Ascending aorta (tissue), 2 donors: ENCODE results near the gene ASB3. TPM values are rescaled to one million over a fixed set of nuclear protein-coding genes. Genes with fewer than 3 reads are reported as not detected.

ENCODE experiments used
- DNase-seq, 2 donors: peaks; one replicate each; pipeline ENCODE4 v3.0.0-alpha.2; 2019; ENCODE audit warnings: low spot score in 2 of 2
- H3K27ac ChIP-seq, 2 donors: fragments of 200-600 bp; sonication (generic); one replicate each; pipeline ENCODE4 v1.5.1; 2016 to 2017; ENCODE audit warnings: mild to moderate bottlenecking in 1 of 2
- H3K27me3 ChIP-seq: fragments of 200-600 bp; sonication (generic); one replicate; pipeline ENCODE4 v1.5.1; 2017
- H3K36me3 ChIP-seq, 2 donors: fragments of 200-600 bp; sonication (generic); one replicate each; pipeline ENCODE4 v1.5.1; 2016
- H3K4me1 ChIP-seq, 2 donors: fragments of 200-600 bp; sonication (generic); one replicate each; pipeline ENCODE4 v1.5.1; 2016 to 2017; ENCODE audit warnings: mild to moderate bottlenecking in 1 of 2
- H3K4me3 ChIP-seq, 2 donors: fragments of 200-600 bp; sonication (generic); one replicate each; pipeline ENCODE4 v1.5.1; 2016 to 2017; ENCODE audit warnings: mild to moderate bottlenecking in 1 of 2
- H3K9me3 ChIP-seq, 2 donors: fragments of 200-600 bp; sonication (generic); one replicate each; pipeline ENCODE4 v1.5.1; 2016
- CTCF ChIP-seq, 3 experiments: fragments of 200-600 bp in 2 of 3; fragments of 450-650 bp in 1 of 3; sonication (generic) in 2 of 3; IDR thresholded peaks; one replicate each; pipeline ENCODE4 v1.5.1; 2016 to 2019; ENCODE audit warnings: antibody characterized with exemption in 3 of 3, mild to moderate bottlenecking in 1 of 3, moderate library complexity in 1 of 3
- intact Hi-C: fragments of 100-400 bp; cut with DNase I; formaldehyde crosslinking; loops from one replicate; pipeline ENCODE4 v1.15.1; 2023
- total RNA-seq: library from RNA; depleted of rRNA; stranded (reverse); fragments of >200 nt; gene quantifications from one replicate; pipeline ENCODE4 v1.1.0, GENCODE V29; 2016

Gene ASB3
- total RNA-seq, 1 donor from 2014 or later = 3.4 TPM

GRCh38 chr2:53646788-53647187 lies 140.0 kb downstream of the ASB3 start:
- DNase-seq = no peak
- Histone ChIP-seq H3K27me3 (no peaks in the 10 kb centered on the region), H3K36me3 (no peaks in the 10 kb centered on the region), H3K27ac (no peak overlapping the region), H3K4me3 (no peak overlapping the region), H3K9me3 (no peaks in the 10 kb centered on the region), H3K4me1 (no peaks in the 10 kb centered on the region)
- no peak for TF ChIP-seq CTCF (IDR thresholded peaks at IDR 0.05)
- intact Hi-C loops = no loop called here

- no peaks in the 10 kb centered on the region for H3K9me3 ChIP-seq
- H3K4me3 ChIP-seq = no peak overlapping the region
- H3K4me1 ChIP-seq = no peaks in the 10 kb centered on the region
- intact Hi-C loops = no loop called here
- no peak for TF ChIP-seq CTCF (IDR thresholded peaks at IDR 0.05)
- H3K27me3 ChIP-seq = no peaks in the 10 kb centered on the region
- no peaks in the 10 kb centered on the region for H3K36me3 ChIP-seq
- no peak overlapping the region for H3K27ac ChIP-seq
- no peak for DNase-seq
These were observed 145.5 kb downstream of the ASB3 start for GRCh38 chr2:53641290-53641689.

- TF ChIP-seq CTCF (IDR thresholded peaks at IDR 0.05) = no peak
- intact Hi-C loops = no loop called here
- DNase-seq = no peak
- no peaks in the 10 kb centered on the region for H3K36me3 ChIP-seq
- H3K4me3 ChIP-seq = no peak overlapping the region
- H3K27ac ChIP-seq = no peak overlapping the region
- no peaks in the 10 kb centered on the region for H3K27me3 ChIP-seq
- H3K9me3 ChIP-seq = no peaks in the 10 kb centered on the region
- no peaks in the 10 kb centered on the region for H3K4me1 ChIP-seq
These were observed 146.3 kb downstream of the ASB3 start for GRCh38 chr2:53640466-53640865.

GRCh38 chr2:53636596-53636995 lies 150.2 kb downstream of the ASB3 start:
- H3K4me1 ChIP-seq = no peaks in the 10 kb centered on the region
- H3K27ac ChIP-seq = no peak overlapping the region
- no peaks in the 10 kb centered on the region for H3K36me3 ChIP-seq
- no peak overlapping the region for H3K4me3 ChIP-seq
- H3K9me3 ChIP-seq = no peaks in the 10 kb centered on the region
- H3K27me3 ChIP-seq = no peaks in the 10 kb centered on the region
- no peak for DNase-seq
- TF ChIP-seq CTCF (IDR thresholded peaks at IDR 0.05) = no peak
- intact Hi-C loops = no loop called here

GRCh38 chr2:53636109-53636508 lies 150.6 kb downstream of the ASB3 start:
- intact Hi-C loops = no loop called here
- Histone ChIP-seq H3K4me1 (no peaks in the 10 kb centered on the region), H3K36me3 (no peaks in the 10 kb centered on the region), H3K4me3 (no peak overlapping the region), H3K9me3 (no peaks in the 10 kb centered on the region), H3K27me3 (no peaks in the 10 kb centered on the region), H3K27ac (no peak overlapping the region)
- TF ChIP-seq CTCF (IDR thresholded peaks at IDR 0.05) = no peak
- DNase-seq = no peak

GRCh38 chr2:53635694-53636093 lies 151.1 kb downstream of the ASB3 start:
- TF ChIP-seq CTCF (IDR thresholded peaks at IDR 0.05) = no peak
- H3K9me3 ChIP-seq = no peaks in the 10 kb centered on the region
- H3K4me3 ChIP-seq = no peak overlapping the region
- no peak overlapping the region for H3K27ac ChIP-seq
- intact Hi-C loops = no loop called here
- DNase-seq = no peak
- H3K4me1 ChIP-seq = no peaks in the 10 kb centered on the region
- H3K36me3 ChIP-seq = no peaks in the 10 kb centered on the region
- no peaks in the 10 kb centered on the region for H3K27me3 ChIP-seq
